Stimulated activated CD8-positive, alpha-beta memory T cell treated with anti-CD3 and anti-CD28 coated beads, Interleukin-12 subunit alpha, Interleukin-12 subunit beta, amount 100 ng/mL, for 1 hour (primary cell): Measurements from ENCODE around the gene SERPINI1.
A peak's percentile ranks its signal among the peaks of the same experiment; 100 is the strongest.

Experiments used
- DNase-seq: peaks from one replicate; pipeline ENCODE4 v3.0.0-alpha.2; 2020; ENCODE audit warnings: low read depth

The SERPINI1 gene, protein sequence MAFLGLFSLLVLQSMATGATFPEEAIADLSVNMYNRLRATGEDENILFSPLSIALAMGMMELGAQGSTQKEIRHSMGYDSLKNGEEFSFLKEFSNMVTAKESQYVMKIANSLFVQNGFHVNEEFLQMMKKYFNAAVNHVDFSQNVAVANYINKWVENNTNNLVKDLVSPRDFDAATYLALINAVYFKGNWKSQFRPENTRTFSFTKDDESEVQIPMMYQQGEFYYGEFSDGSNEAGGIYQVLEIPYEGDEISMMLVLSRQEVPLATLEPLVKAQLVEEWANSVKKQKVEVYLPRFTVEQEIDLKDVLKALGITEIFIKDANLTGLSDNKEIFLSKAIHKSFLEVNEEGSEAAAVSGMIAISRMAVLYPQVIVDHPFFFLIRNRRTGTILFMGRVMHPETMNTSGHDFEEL

DNA sequence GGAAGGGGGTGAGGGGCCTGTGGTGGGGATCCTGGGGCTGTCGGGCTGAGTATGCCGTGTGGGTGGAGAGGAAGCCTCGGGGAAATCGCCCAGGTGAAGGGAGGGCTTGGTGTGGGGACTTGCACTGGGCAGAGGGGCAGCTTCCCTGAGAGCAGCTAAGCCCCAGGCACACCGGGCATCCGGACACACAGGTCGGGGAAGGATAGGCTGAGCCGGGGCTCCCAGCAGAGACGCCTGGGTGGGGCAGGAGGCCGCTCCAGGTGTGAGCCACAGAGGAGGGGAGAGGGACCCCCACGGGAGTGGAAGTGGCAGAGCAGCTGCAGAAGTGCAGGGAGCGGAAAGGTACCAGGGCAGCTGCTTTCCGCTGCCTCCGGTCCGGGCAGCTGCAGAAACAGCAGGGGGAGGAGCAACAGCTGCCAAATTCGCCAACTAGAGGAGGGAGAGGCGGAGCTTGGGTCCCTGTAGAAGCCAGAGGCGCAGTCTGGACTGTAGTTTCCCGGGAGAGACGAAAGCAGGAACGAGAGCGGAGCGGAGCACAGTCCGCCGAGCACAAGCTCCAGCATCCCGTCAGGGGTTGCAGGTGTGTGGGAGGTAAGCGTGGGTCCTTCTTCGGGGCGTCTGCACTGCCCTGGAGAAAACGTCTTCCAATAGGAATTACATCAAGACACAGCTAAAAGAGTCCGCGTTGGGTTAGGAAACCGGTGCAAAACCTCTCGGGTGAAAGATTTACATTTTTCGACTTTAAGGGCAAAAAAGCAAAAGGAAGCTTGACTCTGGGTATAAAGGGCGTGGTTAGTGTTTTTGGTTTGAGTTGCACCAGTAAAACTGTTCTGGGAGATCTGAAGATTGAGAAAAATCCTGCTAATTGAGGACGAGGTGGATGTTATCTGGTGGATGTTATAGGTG is at the start of gene SERPINI1:
SERPINI1 (plus strand) TSS at position 489 of the 906 bp plus-strand sequence. CDS start 53,408 bp downstream, outside the sequence.
- peak; percentile 55 for DNase-seq

DNA sequence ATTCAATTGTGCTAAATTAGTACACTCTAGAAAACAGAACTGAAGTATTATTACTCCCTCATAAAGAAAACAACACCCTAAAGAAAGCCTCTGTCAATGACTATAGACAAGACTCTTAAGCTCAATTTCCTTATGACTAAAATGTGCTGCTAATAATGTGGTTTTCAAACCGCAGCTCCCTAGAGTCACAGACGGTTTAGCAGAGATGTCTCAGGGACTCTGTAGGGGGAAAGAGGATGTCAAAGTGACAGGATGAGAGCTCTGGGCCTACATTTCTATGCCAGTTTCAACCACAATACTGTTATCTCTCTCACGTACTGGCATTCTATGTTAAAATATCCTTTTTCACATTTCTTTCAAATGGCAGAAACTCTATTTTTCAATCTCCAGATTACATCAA is 44.2 kb upstream of the SERPINI1 start:
- DNase-seq = no peak

DNA sequence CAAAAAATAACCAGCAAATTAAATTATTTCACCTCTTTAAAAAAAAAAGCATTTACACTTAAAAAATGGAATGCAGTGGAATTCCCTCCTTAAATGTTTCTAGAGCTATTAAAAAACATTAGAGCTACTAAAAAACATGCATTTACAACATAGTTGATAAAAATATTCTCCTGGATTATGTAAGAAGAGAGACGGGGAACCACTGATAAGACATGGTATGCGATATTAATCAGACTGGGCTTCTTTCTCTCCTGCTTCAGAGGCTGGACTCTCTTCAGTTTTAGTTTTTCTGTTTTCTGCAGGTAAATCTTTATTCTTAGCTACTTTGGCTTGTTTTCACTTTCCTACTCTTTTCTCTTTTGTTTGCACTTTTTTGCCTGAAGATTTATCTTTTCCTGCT is 41.4 kb upstream of the SERPINI1 start:
- DNase-seq = no peak

DNA sequence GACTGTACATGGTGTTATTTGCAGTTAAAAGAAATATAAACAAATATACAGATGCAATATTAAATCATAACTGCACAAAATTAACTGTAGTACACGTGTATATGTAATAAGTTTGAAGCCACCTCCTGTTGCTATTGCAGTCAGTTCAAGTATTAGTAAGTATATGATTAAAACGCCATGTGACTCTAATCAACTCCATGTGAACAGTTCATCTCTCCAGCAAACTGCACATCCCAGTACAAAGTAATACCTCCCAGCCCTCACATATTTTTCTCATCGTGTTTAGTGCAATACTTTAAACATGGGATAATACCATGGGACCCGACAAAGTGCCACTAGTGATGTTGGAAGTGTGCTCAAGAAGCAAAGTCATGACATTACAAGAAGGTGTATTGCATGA is 35.5 kb upstream of the SERPINI1 start:
- DNase-seq = no peak

DNA sequence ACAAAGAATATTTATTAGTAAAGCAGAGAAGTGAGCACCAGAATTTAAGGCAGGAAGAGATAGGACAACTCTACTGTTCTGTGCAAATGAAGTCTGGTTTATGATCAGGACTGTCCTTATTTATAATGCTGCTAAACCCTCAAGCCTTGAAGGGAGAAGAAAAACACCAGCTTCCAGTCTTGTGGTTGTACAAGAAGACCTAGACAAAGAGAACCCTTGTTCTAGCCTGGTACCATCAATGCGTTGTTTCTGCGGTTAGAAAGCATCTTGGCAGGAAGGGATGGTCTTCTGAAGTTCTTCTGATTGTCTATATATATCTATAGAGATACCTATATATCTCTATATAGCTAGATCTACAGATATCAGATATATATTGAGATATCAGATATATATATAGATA is 34.6 kb upstream of the SERPINI1 start:
- DNase-seq = no peak

DNA sequence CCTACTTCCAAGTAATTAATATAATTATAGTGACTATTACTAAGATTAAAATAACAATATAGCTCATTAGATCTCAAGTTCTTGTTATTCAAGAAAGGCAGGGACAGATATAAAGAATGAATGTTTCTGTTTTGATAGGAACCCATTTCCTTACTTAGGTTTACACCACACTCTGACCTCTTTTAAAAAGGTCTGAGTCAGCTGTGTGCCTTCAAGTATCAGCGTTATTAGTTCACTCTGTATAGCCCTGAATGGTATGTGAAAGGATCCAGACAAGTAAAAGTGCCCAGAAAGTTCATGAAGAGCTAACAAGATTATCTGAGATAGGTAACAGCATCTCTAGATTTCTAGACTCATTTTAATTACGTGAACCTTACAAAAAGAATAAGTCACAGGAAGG is 29.7 kb upstream of the SERPINI1 start:
- DNase-seq = no peak

DNA sequence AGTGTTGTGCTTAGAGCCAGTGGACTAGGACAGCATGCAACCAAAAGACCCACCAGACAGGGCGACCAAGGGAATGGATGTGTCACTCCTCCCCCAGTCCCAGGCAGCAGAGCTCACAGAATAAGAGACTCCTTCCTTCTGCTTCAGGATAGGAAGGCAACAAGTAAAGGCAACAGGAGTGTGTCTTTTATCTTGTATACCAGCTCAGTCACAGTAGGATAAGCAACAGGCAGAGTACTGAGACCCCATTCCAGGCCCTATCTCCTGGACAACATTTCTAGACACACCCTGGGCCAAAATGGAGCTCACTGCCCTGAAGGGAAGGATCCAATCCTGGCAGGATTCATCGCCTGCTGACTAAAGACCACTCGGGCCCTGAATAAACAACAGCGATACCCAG is 25.8 kb upstream of the SERPINI1 start:
- no peak for DNase-seq

DNA sequence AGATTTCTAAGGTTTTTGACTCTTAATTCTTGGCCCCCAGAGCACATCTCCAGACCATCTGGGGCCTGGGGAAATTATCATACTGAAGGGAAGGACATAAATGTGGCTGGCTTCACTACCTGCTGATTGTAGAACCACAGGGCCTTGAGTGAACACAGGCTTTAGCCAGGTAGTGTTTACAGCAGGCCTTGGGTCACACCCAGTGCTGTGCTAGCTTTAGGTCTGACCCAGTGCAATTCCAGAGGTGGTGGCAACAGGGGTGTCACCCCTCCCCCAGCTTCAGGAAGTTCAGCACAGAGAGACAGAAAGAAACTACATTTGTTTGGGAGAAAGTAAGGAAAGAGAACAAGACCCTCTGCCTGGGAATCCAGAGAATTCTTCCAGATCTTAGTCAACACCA is 25.0 kb upstream of the SERPINI1 start:
- DNase-seq = no peak

DNA sequence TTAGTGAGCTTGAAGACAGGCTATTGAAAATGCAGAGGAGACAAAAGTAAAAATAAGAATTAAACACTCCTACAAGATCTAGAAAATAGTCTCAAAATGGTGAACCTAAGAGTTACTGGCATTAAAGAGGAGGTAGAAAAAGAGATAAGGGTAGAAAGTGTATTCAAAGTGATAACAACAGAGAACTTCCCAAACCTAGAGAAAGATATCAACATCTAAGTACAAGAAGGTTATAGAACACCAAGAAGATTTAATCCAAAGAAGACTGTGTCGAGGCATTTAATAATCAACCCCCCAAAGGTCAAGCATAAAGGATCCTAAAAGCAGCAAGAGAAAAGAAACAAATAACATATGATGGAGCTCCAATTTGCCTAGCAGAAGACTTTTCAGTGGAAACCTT is 24.1 kb upstream of the SERPINI1 start:
- DNase-seq = no peak

DNA sequence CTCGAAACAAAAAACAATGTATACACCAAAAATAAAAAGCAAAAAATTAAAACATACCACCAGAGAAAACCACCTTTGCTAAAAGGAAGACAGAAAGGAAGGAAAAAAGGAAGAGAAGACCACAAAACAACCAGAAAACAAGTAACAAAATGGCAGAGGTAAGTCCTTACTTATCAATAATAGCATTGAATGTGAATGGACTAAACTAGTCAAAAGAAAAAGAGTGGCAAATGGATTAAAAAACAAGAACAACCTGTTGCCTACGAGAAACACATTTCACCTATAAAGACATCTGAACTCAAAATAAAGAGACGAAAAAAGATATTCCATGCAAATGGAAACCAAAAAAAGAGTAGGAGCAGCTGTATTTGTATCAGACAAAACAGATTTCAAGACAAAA is 23.1 kb upstream of the SERPINI1 start:
- no peak for DNase-seq

DNA sequence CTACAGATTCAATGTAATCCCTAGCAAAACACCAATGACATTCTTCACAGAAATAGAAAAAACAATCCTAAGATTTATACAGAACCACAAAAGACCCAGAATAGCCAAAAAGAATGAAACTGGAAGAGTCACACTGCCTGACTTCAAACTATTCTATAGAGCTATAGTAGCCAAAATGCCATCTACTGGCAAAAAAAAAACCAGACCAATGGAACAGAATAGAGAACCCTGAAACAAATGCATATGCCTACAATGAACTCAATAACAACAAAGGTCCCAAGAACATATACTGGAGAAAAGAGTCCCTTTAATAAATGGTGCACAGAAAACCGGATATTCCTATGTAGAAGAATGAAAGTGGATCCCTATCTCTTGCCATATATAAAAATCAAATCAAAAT is 20.6 kb upstream of the SERPINI1 start:
- no peak for DNase-seq

DNA sequence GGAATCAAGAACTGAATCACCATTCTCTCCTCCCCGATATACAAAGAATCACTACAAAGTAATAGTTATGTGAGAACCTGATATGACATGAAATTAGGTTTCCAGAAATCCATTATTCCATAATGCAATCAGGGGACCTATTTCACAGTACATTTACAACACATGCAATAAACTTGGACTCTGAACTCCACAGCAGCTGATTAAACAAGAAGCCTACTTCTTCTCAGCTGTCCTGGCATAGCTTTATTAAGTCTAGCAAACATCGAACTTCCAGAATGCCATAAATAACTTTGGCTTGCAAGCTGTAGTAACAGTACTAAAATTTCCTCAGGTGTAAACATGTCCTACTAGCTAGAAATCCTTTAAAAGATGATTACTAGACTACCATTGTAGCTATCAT is 18.6 kb upstream of the SERPINI1 start:
- no peak for DNase-seq

DNA sequence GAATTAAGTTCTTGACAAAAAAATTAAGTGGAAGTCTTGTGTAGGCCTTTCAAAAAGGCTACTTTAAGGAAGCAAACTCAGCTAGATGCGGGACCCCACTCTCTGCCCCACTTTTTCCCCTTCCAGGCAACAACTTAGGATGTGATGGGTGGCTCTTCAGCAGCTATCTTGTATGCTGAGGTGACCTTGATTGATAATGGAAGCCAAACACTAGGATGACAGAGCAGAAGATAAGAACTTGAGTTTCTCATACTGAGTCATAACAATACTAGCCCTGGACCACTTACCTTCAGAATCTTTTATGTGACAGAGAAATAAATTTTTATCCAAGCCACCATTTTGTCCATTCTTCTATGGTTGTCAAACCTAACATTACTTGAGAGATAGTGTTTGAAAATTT is 16.9 kb upstream of the SERPINI1 start:
- no peak for DNase-seq

DNA sequence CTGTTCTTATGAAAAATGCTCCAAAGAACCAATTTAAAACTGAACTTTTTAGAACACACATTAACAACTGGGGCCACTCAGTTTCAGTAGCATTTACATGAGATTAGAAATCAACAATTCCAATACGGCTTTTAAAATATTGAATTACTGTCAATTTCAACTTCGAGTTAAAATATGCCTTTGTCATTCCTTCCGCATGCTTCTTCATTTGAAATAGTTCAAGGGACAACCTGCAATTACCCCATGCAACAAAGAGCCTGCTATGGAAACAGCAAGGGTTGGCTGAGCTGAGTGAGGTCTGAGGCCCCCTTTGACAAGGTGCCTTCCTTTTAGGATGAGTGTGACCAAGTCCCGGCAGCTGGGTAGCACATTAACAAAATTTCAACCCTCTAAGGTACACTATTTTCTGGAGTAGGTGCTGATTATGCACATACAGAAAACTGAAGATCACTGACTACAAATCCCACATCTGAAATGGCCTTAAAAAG is 12.5 kb upstream of the SERPINI1 start:
- DNase-seq = no peak

DNA sequence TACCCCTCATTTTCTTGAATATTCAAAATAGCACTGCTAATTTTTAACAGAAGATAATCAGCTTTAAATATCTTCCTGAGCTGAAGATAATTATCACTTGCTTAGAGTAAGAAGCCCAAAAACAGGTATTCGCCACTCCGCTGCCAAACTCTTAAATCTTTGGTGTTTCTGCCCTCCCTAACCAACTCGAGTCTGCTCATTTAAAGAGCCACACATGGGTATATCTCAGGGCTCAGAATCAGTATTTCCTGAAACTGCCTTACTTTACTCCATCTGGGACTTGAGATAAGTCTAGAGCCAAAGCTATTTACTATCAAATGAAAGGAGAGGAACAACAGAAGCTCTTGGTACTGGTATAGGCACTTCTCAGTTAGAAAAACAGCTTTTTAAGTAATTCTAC is 11.6 kb upstream of the SERPINI1 start:
- DNase-seq = no peak

DNA sequence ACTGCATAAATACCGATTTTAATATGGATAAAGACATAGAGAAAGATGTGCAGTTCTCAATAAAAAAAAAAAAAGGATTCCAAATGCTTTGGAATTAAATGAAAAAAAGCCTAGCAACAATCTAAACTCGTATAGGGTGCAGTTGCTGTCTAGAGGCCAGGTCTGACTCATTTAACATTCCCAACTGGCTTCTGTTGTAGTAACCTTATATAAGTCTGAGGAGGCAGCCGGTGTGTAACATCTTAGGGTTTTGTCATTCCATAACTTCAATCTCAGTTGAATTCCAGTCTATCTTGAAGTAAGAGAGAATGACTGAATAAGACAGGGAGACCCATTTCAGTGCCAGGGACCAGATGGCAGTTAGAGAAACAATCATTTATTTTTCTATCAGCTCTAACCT is 7.3 kb upstream of the SERPINI1 start:
- no peak for DNase-seq

DNA sequence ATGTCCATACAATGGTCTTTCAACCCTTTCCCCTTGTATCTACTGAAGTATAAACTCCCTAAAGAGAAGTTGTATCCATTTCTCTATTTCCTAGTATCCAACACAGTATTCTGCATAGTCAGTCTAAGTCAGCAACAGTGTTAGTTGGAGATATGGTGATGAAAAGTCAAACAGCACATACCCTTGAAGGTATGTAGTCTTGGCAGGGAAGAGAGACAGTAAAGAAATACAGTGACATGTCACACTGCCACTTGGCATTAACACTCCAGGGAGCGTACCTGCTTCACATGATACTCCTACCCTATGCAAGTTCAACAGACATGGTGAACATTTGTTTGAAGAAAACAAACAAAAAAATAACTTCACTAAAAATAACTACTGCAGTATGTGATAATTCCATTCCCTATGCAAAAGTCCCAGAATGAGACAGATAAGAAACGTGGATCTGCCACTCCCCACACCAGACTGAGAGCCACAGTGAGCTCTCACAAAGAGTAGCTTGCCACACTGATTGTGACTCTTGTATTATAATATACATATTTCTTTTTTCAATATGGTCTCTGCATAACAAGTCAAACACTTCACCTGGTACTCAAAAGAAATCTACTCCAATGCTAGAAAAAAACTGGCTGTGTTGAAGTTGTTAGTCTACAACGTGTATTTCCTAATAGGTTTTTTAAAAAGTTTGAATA is 6.7 kb upstream of the SERPINI1 start:
- no peak for DNase-seq

DNA sequence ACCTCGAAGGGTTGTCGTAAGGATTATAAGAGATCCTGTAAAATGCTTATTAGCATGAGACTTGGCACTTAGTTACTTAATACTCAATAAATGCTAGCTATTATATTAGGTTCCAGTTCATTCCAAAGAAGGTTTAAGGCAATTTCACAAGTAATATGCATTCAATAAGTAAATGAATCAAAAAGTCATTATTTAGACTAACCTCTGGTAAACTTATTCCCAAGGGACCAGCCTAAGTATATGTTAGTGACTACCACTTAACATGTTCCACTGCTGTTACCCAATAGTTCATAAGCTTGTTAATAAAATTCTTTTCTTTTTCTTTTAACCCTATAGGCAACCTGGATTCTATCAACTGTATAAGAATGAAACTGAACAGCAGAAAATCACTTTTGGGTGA is 5.9 kb upstream of the SERPINI1 start:
- no peak for DNase-seq

DNA sequence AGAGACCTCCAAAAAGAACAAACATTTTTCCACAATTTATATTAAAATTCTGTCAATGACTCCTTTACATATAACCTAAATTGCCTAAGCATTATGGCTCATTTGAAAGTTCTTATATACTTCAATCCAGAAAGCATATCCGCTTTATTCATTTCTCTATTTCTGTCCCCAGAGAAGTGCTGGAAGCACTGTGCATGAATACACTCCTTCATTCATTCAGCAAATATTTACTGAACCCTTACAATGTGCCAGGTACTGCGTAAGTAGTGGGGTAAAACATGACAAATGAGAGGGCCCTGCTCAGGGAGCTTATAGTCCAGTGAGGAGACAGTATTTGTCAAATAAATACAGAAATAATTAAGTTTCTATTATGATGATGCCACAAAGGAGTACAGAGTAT is 4.1 kb upstream of the SERPINI1 start:
- DNase-seq = no peak

DNA sequence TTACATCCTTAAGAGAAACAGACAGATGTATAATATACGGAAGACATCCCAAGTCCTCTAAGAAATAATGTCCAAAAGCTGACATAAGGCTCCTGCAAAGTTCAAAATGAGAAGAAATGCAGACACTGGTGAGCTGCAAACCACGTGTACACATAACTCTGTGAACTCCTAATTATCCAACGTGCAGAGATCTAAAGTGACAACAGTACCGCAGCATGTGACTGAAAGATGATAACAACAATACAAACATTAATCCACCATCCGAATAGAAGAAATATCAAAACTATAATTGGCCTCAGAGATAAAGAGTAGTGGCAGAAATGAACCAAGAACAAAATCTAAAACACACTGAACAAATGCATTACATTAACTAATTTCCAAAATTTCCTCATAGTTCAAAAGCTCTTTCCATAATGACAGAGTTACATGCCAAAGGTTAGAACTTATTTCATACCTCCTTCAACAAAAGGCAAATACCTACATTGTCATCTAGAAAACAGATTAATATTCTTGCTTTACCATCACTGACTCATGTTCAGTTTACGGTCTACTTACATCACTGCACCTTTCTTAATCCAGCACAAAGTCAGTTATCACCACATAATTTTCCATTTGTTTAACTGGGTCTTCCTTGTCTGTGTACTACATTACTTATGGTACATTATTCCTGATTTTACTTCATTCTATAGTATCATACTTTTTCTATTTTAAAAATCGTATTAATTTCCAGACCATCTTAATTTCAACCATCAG is 3.0 kb upstream of the SERPINI1 start:
- no peak for DNase-seq

DNA sequence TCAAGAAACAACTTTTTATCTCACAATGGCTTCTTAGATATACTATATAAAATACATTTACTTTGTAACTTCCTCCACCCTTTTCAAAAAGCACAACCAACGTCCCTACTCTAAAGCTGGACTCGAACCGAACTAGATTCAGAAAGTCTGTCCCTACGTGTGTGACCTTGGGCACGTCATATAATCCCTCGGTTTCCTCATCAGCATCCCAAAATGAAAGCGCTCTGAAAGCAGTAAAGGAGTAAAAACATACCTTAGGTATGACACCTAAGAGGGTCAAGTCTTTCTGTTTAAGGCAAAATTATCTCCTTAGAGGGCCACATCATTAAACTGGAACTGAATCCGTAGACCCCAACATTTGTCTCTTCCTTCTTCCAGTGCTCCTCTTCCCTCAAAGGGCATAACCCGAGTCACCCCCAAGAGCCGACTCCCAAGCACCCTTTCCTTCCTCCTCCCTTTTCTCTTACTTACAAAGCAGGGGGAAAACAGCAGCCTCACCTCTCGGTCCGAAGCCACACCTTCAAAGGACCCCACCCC is 1.5 kb upstream of the SERPINI1 start:
- DNase-seq = no peak
